Activated T-helper 17 cell treated with anti-CD3 and anti-CD28 coated beads, Interleukin-2, amount 50 U/mL, for 72 hours (primary cell): Measurements from ENCODE around the gene TLCD1. TPM values are rescaled to one million over a fixed set of nuclear protein-coding genes. Genes with fewer than 3 reads are reported as not detected.
A peak's percentile ranks its signal among the peaks of the same experiment; 100 is the strongest.

Experiments used
- ATAC-seq: fragments of 150-1000 bp; cut with Tn5 transposase; replicated peaks from 2 replicates; pipeline ENCODE4 v1.10.0; 2021; ENCODE audit warnings: mild to moderate bottlenecking, moderate library complexity
- H3K27ac Mint-ChIP-seq: one replicate; pipeline ENCODE4 v1.8.0; 2022; ENCODE audit warnings: mixed read lengths
- H3K27me3 Mint-ChIP-seq: one replicate; pipeline ENCODE4 v1.8.0; 2022; ENCODE audit warnings: mixed read lengths
- H3K36me3 Mint-ChIP-seq: one replicate; pipeline ENCODE4 v1.8.0; 2022; ENCODE audit warnings: low read depth, mild to moderate bottlenecking, mixed read lengths
- H3K4me1 Mint-ChIP-seq: one replicate; pipeline ENCODE4 v1.8.0; 2022; ENCODE audit warnings: mixed read lengths
- H3K4me3 Mint-ChIP-seq: one replicate; pipeline ENCODE4 v1.8.0; 2022; ENCODE audit warnings: mild to moderate bottlenecking, mixed read lengths
- H3K9me3 Mint-ChIP-seq: one replicate; pipeline ENCODE4 v1.8.0; 2022; ENCODE audit warnings: mixed read lengths
- total RNA-seq, 2 donors: library from RNA; stranded (reverse); gene quantifications; one replicate each; pipeline ENCODE4 v1.2.3, GENCODE V29; 2022

The TLCD1 gene
- total RNA-seq, 2 donors from 2014 or later: 4.8 to 13.4 TPM

DNA sequence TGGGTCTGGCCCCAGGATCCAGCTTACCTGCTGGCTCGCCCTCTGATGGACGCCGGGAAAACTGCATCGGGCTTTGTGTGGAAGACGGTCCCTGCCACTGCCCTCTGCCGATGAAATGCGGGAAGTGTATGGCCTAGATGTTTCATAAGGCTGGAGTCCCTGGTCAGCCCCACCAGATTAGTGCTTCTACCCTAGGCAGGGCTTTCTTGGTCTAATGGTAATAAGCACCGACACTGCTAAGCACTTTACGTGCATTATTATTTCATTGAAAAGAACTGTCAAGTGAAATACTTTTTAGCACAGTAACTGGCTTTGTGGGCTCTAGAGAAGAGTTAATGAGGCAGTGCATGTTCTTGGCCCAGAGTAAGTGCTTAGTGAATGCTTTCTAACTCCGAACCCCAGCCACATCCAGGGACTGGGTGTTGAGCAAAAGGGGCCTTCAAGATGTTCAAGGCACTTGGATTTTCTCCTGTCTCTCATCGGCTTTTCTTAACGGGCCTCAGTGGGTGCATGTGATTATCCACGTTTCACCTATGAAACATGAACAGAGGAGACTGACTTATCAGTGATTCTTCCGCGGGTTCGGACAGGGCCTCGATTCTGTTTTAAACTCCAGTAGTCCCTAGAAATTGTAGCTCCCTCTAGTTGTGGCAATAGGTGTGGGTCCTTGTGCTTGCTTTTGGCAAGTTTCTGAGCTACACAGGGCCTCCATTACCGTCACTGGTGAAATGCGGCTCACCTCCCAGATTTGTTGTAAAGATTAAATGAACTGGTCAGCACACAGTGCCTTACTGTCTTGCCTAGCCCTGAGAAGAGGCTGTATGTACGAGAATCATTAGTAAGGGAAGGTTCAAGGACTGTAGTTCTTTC lies 24.4 kb upstream of the TLCD1 start:
- peak overlapping the region; percentile 82 for H3K4me3 Mint-ChIP-seq
- peaks cover 75% of the 10 kb centered on the region for H3K36me3 Mint-ChIP-seq
- H3K27me3 Mint-ChIP-seq: no peaks in the 10 kb centered on the region
- no peak overlapping the region for H3K27ac Mint-ChIP-seq
- peak; percentile 86 for ATAC-seq
- H3K4me1 Mint-ChIP-seq: peaks cover 8% of the 10 kb centered on the region
- H3K9me3 Mint-ChIP-seq: no peaks in the 10 kb centered on the region

DNA sequence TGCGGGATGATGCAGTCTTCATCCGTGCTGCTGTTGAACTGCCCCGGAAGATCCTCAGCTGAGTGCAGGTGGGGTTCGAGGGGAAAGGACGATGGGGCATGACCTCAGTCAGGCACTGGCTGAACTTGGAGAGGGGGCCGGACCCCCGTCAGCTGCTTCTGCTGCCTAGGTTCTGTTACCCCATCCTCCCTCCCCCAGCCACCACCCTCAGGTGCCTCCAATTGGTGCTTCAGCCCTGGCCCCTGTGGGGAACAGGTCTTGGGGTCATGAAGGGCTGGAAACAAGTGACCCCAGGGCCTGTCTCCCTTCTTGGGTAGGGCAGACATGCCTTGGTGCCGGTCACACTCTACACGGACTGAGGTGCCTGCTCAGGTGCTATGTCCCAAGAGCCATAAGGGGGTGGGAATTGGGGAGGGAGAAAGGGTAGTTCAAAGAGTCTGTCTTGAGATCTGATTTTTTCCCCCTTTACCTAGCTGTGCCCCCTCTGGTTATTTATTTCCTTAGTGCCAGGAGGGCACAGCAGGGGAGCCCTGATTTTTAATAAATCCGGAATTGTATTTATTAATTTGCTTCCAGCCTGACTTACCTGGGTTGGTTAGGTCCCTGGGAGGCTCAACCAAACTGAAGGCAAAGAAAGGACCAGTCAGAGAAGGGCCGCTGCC lies 23.6 kb upstream of the TLCD1 start:
- Mint-ChIP-seq H3K36me3 (peaks cover 83% of the 10 kb centered on the region), H3K9me3 (no peaks in the 10 kb centered on the region), H3K4me1 (peaks cover 8% of the 10 kb centered on the region), H3K27me3 (no peaks in the 10 kb centered on the region), H3K27ac (no peak overlapping the region), H3K4me3 (peak overlapping the region; percentile 82)
- ATAC-seq: peak; percentile 3

DNA sequence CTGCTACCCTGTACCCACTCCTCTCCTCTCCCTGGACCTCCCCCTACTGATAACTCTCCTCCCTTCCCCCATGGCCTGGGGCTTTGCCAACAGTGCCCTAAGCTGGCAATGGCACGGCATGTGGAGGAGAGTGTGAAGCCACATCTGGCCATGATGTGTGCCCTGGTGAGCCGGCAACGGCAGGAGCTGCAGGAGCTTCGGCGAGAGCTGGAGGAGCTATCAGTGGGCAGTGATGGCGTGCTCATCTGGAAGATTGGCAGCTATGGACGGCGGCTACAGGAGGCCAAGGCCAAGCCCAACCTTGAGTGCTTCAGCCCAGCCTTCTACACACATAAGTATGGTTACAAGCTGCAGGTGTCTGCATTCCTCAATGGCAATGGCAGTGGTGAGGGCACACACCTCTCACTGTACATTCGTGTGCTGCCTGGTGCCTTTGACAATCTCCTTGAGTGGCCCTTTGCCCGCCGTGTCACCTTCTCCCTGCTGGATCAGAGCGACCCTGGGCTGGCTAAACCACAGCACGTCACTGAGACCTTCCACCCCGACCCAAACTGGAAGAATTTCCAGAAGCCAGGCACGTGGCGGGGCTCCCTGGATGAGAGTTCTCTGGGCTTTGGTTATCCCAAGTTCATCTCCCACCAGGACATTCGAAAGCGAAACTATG lies 23.0 kb upstream of the TLCD1 start:
- peaks cover 8% of the 10 kb centered on the region for H3K4me1 Mint-ChIP-seq
- H3K36me3 Mint-ChIP-seq: peaks cover 87% of the 10 kb centered on the region
- no peaks in the 10 kb centered on the region for H3K27me3 Mint-ChIP-seq
- peak overlapping the region; percentile 66 for H3K27ac Mint-ChIP-seq
- no peaks in the 10 kb centered on the region for H3K9me3 Mint-ChIP-seq
- ATAC-seq: no peak
- peak overlapping the region; percentile 82 for H3K4me3 Mint-ChIP-seq

DNA sequence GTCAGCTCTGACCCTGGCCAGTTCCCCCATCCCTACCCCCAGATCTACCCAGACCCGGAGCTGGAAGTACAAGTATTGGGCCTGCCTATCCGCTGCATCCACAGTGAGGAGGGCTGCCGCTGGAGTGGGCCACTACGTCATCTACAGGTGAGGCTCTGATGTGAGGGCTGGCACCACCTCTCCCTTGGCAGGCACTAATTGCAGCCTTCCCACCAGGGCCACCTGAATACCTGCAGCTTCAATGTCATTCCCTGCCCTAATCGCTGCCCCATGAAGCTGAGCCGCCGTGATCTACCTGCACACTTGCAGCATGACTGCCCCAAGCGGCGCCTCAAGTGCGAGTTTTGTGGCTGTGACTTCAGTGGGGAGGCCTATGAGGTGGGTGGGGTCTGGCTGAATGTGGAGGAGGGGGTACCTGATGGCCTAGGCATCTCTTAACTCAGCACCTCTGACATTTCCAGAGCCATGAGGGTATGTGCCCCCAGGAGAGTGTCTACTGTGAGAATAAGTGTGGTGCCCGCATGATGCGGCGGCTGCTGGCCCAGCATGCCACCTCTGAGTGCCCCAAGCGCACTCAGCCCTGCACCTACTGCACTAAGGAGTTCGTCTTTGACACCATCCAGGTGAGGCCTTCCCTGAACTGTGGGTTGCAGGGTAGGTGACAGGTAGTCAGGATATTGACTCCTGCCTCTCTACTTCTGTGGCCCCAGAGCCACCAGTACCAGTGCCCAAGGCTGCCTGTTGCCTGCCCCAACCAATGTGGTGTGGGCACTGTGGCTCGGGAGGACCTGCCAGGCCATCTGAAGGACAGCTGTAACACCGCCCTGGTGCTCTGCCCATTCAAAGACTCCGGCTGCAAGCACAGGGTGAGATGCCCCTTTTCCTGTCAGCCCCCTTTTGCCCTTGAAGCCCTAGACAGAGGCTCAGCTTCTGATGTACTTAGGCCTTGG lies 22.0 kb upstream of the TLCD1 start:
- H3K27ac Mint-ChIP-seq: peak overlapping the region; percentile 66
- no peaks in the 10 kb centered on the region for H3K27me3 Mint-ChIP-seq
- H3K9me3 Mint-ChIP-seq: no peaks in the 10 kb centered on the region
- ATAC-seq: no peak
- H3K4me3 Mint-ChIP-seq: peak overlapping the region; percentile 82
- peaks cover 87% of the 10 kb centered on the region for H3K36me3 Mint-ChIP-seq
- peaks cover 8% of the 10 kb centered on the region for H3K4me1 Mint-ChIP-seq

DNA sequence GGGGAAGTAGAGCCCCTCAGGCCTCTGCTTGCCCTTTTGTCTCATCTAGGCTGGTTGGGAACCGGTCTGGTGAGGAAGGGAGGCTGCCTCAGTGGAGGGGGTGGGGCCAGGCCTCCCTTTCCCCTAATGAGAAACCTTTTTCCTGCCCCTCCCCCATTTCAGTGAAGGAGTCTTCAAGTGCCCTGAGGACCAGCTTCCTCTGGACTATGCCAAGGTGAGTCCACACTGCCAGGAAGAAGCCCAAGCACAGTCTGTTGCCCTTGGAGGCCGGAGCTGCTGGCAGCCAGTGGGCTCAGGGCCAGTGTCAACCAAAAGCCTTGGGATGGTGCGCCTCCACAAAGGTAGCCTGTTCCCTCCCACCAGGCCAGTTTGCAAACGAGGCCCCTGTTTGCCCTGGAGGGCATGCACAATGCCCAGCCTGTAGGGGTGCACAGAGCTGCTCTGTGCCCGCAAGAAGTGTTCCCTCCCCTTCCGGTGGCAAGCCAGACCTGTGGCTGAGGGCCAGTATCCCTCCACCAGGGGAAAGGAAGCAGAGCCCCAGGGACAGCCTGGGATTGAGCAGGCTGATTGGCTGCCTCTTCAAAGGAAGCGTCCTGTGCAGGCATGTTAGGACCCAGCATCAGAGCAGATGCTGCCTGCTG lies 21.1 kb upstream of the TLCD1 start:
- Mint-ChIP-seq H3K27ac (peak overlapping the region; percentile 87), H3K9me3 (no peaks in the 10 kb centered on the region), H3K36me3 (peaks cover 79% of the 10 kb centered on the region), H3K4me1 (peaks cover 8% of the 10 kb centered on the region), H3K4me3 (peak overlapping the region; percentile 82), H3K27me3 (no peaks in the 10 kb centered on the region)
- ATAC-seq: no peak

DNA sequence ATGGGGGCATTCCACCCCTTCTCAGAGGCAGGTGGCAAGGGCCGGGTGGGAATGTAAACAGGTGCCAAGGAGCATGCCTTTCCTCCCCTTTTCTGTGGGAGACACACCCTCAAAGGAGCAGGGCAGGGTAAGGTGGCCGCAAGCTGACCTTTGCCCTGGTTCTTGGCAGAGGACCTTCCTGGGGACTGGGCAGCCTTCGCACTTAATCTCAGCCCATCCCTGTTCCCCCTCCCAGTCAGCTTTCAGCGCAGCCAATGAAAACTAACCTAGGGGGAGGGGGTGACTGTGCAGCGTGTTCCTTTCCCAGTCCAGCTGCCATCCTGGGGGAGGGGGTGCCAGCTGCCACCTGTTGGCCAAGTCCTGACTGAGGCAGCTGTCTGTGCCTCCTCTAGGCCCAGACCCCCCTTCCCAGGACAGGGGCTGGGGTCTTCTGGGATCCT lies 20.6 kb upstream of the TLCD1 start:
- Mint-ChIP-seq H3K4me1 (peaks cover 8% of the 10 kb centered on the region), H3K4me3 (peak overlapping the region; percentile 82), H3K27ac (peak overlapping the region; percentile 87), H3K9me3 (no peaks in the 10 kb centered on the region), H3K36me3 (peaks cover 74% of the 10 kb centered on the region), H3K27me3 (no peaks in the 10 kb centered on the region)
- no peak for ATAC-seq

DNA sequence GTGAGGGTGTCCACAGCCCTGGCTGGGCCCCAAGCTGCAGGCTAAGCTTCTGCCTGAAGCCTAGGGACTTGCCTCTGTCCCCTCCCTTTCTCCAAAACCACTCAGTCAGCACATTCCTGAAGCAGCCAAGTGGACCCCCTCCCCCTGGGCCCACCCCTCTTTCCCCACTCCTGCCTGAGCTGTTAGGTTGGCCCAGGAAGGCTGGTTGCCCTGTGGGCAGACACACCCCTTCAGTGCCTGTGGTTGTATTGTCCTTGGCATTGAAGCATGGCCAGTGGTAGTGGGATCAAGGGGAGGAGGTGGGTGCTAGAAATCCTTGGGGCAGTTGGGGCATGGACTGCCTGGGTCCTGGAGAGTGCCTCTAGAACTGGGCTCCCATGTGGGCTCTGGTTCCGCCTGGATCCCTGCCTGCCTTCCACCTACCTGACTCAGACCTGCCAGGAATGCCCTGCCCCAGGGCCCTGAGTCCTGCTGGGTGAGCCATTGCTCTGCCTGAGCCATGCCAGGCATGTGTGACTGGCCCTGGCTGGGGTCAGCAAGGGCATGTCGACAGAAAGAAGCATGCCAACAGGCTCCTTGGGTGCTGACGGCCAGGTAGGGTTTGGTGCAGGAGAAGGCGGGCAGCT lies 19.9 kb upstream of the TLCD1 start:
- peaks cover 8% of the 10 kb centered on the region for H3K4me1 Mint-ChIP-seq
- peak overlapping the region; percentile 82 for H3K4me3 Mint-ChIP-seq
- H3K27ac Mint-ChIP-seq: peak overlapping the region; percentile 87
- no peaks in the 10 kb centered on the region for H3K9me3 Mint-ChIP-seq
- H3K27me3 Mint-ChIP-seq: no peaks in the 10 kb centered on the region
- peaks cover 66% of the 10 kb centered on the region for H3K36me3 Mint-ChIP-seq
- no peak for ATAC-seq

DNA sequence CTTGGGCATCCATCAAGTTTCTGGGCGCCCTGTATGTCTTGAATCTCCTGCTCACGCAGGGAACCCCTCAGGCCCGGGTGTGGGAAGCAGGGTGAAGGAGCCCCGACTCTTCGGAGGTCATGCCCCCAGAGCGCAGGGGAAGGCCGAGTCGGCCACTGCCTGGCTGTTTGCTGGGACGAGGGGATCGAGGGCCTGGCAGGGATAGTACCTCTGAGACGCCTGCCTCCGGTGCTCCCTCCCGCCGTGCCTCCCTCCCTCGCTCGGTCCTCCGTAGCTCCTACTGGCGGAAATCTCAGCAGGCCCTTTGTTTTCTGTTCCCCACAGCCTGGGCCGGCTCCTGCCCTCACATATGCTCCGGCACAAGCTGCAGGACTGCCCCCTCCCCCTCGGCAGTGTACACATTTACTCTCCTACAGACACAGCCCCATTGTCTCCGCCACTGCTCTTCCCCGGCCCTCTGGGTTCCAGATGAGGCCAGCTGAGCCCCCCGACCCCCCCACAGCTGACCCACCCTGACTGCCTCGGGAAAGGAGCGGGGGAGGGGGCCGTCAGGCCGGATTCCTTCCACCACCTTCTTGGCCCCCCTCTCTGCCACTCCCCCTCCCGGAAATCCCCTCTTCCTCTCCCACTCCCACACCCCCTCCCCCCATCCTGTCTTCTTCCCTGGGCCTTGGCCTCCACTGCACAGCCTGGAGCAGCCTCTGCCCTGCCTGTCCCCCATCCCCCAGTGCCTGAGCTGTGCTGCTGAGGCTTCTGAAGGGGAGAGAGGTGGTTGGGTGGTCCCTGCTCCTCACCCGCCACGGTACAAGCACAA lies 19.1 kb upstream of the TLCD1 start:
- H3K36me3 Mint-ChIP-seq: peaks cover 59% of the 10 kb centered on the region

DNA sequence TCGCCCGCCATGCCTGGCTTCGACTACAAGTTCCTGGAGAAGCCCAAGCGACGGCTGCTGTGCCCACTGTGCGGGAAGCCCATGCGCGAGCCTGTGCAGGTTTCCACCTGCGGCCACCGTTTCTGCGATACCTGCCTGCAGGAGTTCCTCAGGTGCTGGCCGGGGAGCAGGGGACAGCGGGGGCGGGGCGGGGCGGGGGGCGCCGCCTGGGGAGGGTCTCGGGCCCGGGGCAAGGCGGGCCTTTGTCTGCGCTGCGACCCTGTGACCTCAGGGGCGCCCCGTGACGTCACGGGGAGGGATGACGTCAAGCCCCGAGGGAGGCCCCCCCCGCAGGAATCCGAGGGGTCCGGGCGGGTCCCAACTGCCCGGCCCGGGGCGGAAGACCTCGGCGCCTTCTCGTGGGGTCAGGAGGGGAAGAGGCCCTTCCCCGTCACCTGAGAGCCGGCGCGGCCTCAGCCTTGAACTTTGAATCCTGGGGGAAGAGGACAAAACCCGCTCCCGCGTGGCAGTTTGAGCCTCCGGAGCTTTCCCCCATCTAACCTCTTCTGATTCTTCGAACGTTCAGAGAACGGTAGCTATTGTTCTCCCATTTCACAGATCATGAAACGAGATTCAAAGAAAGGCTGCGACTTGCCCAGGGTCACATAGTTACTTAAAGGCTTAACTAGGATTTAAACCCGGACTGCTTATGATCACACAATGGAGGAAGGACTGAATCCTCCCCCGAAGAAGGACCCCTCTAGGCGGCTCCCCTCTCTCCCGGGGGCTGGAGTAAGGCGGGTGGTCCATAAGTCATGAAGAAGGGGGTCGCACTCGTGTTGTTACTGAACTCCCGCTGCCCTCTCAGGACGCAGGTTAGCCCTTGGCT lies 18.3 kb upstream of the TLCD1 start:
- peak; percentile 44 for ATAC-seq
- Mint-ChIP-seq H3K27ac (peak overlapping the region; percentile 87), H3K4me3 (peak overlapping the region; percentile 82), H3K4me1 (peaks cover 8% of the 10 kb centered on the region), H3K36me3 (peaks cover 51% of the 10 kb centered on the region), H3K27me3 (no peaks in the 10 kb centered on the region), H3K9me3 (no peaks in the 10 kb centered on the region)

More for the DNA sequence above, 19.1 kb upstream of the TLCD1 start:
- ATAC-seq: peak; percentile 1
- no peaks in the 10 kb centered on the region for H3K27me3 Mint-ChIP-seq
- peak overlapping the region; percentile 82 for H3K4me3 Mint-ChIP-seq
- H3K27ac Mint-ChIP-seq: peak overlapping the region; percentile 87
- peaks cover 8% of the 10 kb centered on the region for H3K4me1 Mint-ChIP-seq
- H3K9me3 Mint-ChIP-seq: no peaks in the 10 kb centered on the region

DNA sequence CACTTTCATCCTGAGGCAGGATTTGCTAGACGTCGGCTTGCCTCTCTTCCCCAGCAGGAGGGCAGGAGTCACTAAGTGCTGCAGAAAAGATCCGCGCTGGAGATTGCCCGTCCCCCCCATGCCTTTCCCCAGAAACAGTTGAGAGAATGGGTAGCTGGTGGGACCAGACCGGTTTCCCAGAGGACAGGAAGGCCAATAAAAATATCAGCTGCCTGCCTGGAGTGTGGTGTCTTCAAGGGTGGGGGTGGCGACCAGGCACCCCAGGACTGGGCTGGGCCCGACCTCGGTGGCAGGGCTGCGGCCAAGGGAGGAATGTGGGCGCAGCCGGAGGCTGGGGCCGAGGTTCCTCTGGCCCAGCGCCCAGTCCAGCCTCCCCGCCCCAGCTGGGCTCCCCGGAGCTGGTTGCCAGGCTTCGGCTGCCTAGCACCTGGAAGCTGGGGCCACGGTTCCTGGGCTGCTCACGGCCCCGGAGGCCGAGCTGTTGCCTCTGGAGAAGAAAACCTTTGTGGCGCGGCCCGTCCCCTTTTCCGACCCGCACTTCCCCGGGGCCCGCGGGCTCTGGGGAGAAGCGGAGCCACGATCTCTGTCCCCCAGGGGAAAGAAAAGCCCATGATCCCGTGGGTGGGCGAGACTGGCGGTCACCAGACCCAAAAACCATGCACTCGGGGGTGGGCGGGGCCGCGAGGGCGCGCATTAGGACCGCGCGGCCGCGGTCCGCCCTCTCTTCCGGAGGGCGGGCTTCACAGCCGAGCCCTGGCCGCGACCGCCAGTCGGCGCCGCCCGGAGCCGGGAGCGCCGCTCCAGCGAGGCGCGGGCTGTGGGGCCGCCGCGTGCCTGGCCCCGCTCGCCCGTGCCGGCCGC lies 17.4 kb upstream of the TLCD1 start, which contains the start of gene TRAF4:
TRAF4 (plus strand) TSS at position 769 of the 861 bp plus-strand sequence. CDS start 102 bp downstream, outside the sequence.
- H3K4me1 Mint-ChIP-seq: peaks cover 7% of the 10 kb centered on the region
- H3K36me3 Mint-ChIP-seq: peaks cover 42% of the 10 kb centered on the region
- peak within 1 kb of the TSS; percentile 87 for H3K27ac Mint-ChIP-seq
- ATAC-seq: peak; percentile 92
- no peaks in the 10 kb centered on the region for H3K9me3 Mint-ChIP-seq
- no peaks in the 10 kb centered on the region for H3K27me3 Mint-ChIP-seq
- peak within 1 kb of the TSS; percentile 82 for H3K4me3 Mint-ChIP-seq
